HepG2 (cell line): ENCODE data around the gene OR1F1. TPM values are rescaled to one million over a fixed set of nuclear protein-coding genes. Genes with fewer than 3 reads are reported as not detected.

Experiments used
- ARHGAP35 ChIP-seq: sonication (generic); formaldehyde crosslinking; IDR thresholded peaks from 2 replicates; pipeline ENCODE4 v1.9.0; 2022; ENCODE audit warnings: mild to moderate bottlenecking, inconsistent platforms, moderate library complexity, missing genetic modification reagents, borderline replicate concordance
- ATF7-NPFF ChIP-seq: sonication (generic); formaldehyde crosslinking; IDR thresholded peaks from 2 replicates; pipeline ENCODE4 v1.8.1; 2023; ENCODE audit warnings: mild to moderate bottlenecking, low read depth, missing genetic modification reagents, moderate library complexity
- CHD4 ChIP-seq: fragments of 200-600 bp; sonication (generic); IDR thresholded peaks from 2 replicates; pipeline ENCODE4 v1.7.0; 2017; ENCODE audit warnings: mild to moderate bottlenecking, low read length, borderline replicate concordance
- KDM5B ChIP-seq: sonication (generic); formaldehyde crosslinking; IDR thresholded peaks from 2 replicates; pipeline ENCODE4 v1.4.0; 2020; ENCODE audit warnings: missing genetic modification reagents, mild to moderate bottlenecking, borderline replicate concordance
- MAFK ChIP-seq, 2 experiments: IDR thresholded peaks in 1 of 2; conservative IDR thresholded peaks in 1 of 2; 2 replicates each; pipeline ENCODE4 v1.6.1; 2011; ENCODE audit warnings: improper control_type of control experiment in 2 of 2, low read length in 2 of 2
- MBD4 ChIP-seq: IDR thresholded peaks from 2 replicates; pipeline ENCODE4 v1.6.1; 2012; ENCODE audit warnings: low read length, inconsistent platforms, borderline replicate concordance
- NFATC3 ChIP-seq: sonication (generic); formaldehyde crosslinking; IDR thresholded peaks from 2 replicates; pipeline ENCODE4 v1.5.1; 2020; ENCODE audit warnings: mild to moderate bottlenecking, missing genetic modification reagents
- NFKBIZ ChIP-seq: IDR thresholded peaks from 2 replicates; pipeline ENCODE4 v1.6.1; 2018; ENCODE audit warnings: missing genetic modification reagents, missing compliant biosample characterization
- RERE ChIP-seq: IDR thresholded peaks from 2 replicates; pipeline ENCODE4 v1.6.1; 2016; ENCODE audit warnings: low read depth, missing genetic modification reagents, missing compliant biosample characterization
- RORA ChIP-seq: sonication (generic); formaldehyde crosslinking; IDR thresholded peaks from 2 replicates; pipeline ENCODE4 v1.5.0; 2020; ENCODE audit warnings: mild to moderate bottlenecking, missing genetic modification reagents, moderate library complexity
- ZBTB33 ChIP-seq: sonication (generic); formaldehyde crosslinking; IDR thresholded peaks from 2 replicates; pipeline ENCODE4 v1.4.0; 2020; ENCODE audit warnings: missing genetic modification reagents
- ZNF503 ChIP-seq: sonication (generic); formaldehyde crosslinking; IDR thresholded peaks from 2 replicates; pipeline ENCODE4 v1.4.0; 2020; ENCODE audit warnings: missing genetic modification reagents
- ZNF557 ChIP-seq: sonication (generic); formaldehyde crosslinking; IDR thresholded peaks from 2 replicates; pipeline ENCODE4 v1.4.0; 2020; ENCODE audit warnings: missing genetic modification reagents
- ZNF570 ChIP-seq: sonication (generic); formaldehyde crosslinking; IDR thresholded peaks from 2 replicates; pipeline ENCODE4 v1.4.0; 2020; ENCODE audit warnings: mild to moderate bottlenecking, missing genetic modification reagents, borderline replicate concordance
- ZNF572 ChIP-seq: sonication (generic); formaldehyde crosslinking; IDR thresholded peaks from 2 replicates; pipeline ENCODE4 v1.5.1; 2020; ENCODE audit warnings: mild to moderate bottlenecking, missing genetic modification reagents
- ZNF850 ChIP-seq: sonication (generic); formaldehyde crosslinking; conservative IDR thresholded peaks from 2 replicates; pipeline ENCODE4 v1.9.0; 2021; ENCODE audit warnings: mild to moderate bottlenecking, missing genetic modification reagents
- polyA plus RNA-seq, 8 experiments: library from polyadenylated mRNA; depleted of rRNA in 3 of 8; stranded (reverse) in 7 of 8; unstranded in 1 of 8; fragments of >200 nt; fragmentation: Illumina TruSeq in 4 of 8; extraction: Trizol in 4 of 8; gene quantifications; 2 replicates each; pipeline versions ENCODE4 v1.2.1 to v1.2.3, GENCODE V29; 2011 to 2016; ENCODE audit warnings: low read depth in 4 of 8, missing spikeins in 1 of 8, mixed read lengths in 1 of 8; ENCODE audit not compliant: insufficient read depth in 1 of 8
- total RNA-seq, 5 experiments: library from RNA; depleted of rRNA; stranded (reverse); fragments of >200 nt; fragmentation: Illumina TruSeq; extraction: Trizol; gene quantifications; 2 replicates each; pipeline ENCODE4 v1.2.3, GENCODE V29; 2016; ENCODE audit warnings: low read depth in 1 of 5
- TF ChIP-seq, protein P1 (sequence below): sonication (generic); formaldehyde crosslinking; IDR thresholded peaks from 2 replicates; pipeline ENCODE4 v1.5.0; 2020; ENCODE audit warnings: mild to moderate bottlenecking, missing genetic modification reagents, borderline replicate concordance

Gene OR1F1
- total and polyA plus RNA-seq, 2 of the 13 experiments (the other 11 are each of a cell fraction or from before 2014, with no cell fraction given) = 0.90 TPM; not detected in 1

DNA sequence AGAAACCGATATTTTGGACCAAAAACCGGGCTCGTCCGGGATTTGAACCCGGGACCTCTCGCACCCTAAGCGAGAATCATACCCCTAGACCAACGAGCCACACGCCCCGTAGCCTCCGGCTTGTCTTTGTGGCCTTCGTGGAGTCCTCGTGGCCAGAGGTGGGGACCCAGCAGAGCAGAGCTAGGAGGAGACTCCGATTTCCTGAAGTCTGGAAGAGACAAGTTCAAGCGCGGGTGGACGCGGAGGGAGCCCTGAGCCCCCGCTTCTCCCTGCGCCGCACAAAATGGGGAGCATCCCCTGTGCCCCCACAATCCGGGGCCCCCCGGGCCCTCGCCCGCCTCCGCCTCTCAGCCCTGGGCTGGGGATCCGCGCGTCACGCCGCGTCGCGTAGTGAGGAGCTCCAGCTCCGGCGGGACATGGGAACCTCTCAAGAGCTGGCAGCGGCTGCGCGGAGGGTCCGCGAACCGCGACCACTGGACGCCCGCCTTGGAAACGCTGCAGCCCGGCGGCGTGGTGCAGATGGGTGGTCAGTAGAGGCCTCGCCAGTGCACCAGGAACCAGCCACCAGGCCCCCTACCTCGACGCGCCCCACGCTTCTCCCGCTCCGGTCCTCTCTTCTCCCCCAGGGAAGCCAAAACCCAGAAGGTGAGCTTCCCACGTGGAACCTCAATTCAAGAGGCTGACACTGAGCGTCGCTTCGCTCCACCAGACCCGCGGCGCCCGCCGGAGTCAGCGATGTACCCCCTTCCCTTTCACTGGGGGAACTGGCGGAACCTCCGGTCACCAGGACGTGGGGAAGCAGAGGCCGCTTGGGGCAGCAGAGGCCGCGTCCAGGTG lies 5.2 kb upstream of the OR1F1 start (continued):
- TF ChIP-seq, protein P1, sequence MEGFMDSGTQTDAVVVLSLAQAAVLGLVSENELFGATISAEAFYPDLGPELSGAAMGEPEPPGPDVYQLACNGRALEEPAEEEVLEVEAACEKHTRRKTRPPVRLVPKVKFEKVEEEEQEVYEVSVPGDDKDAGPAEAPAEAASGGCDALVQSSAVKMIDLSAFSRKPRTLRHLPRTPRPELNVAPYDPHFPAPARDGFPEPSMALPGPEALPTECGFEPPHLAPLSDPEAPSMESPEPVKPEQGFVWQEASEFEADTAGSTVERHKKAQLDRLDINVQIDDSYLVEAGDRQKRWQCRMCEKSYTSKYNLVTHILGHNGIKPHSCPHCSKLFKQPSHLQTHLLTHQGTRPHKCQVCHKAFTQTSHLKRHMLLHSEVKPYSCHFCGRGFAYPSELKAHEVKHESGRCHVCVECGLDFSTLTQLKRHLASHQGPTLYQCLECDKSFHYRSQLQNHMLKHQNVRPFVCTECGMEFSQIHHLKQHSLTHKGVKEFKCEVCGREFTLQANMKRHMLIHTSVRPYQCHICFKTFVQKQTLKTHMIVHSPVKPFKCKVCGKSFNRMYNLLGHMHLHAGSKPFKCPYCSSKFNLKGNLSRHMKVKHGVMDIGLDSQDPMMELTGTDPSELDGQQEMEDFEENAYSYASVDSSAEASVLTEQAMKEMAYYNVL (CRISPR knock-in tag) = 0 out of 2 replicates have a peak, but pooled peaks have one; percentile 42
- TF ChIP-seq ATF7-NPFF (peak; percentile 43; the same call in 1 of the 2 replicates), MAFK (conservative IDR thresholded peaks at IDR 0.05 in 1 of 2, IDR thresholded peaks at IDR 0.05 in 1 of 2; ENCODE audit: low read length in 2 of 2) (no peak), MBD4 (no peak), ARHGAP35 (CRISPR knock-in tag) (no peak), ZNF572 (CRISPR knock-in tag) (no peak), RORA (no peak), RERE (no peak), ZNF557 (CRISPR knock-in tag) (no peak), NFATC3 (CRISPR knock-in tag) (no peak), CHD4 (no peak), ZBTB33 (peak; percentile 66), ZNF503 (no peak), ZNF850 (CRISPR knock-in tag) (0 out of 2 replicates have a peak, but pooled peaks have one; percentile 85), NFKBIZ (CRISPR knock-in tag) (no peak), ZNF570 (CRISPR knock-in tag) (no peak), KDM5B (CRISPR knock-in tag) (peak; percentile 85)
